ENCODE results near the gene THSD4. TPM values are rescaled to one million over a fixed set of nuclear protein-coding genes. Genes with fewer than 3 reads are reported as not detected.

THSD4 gene
- total and polyA plus RNA-seq, 2 of the 8 experiments (the other 6 are each of a cell fraction or from before 2014, with no cell fraction given): 2.5 to 6.2 TPM

DNA sequence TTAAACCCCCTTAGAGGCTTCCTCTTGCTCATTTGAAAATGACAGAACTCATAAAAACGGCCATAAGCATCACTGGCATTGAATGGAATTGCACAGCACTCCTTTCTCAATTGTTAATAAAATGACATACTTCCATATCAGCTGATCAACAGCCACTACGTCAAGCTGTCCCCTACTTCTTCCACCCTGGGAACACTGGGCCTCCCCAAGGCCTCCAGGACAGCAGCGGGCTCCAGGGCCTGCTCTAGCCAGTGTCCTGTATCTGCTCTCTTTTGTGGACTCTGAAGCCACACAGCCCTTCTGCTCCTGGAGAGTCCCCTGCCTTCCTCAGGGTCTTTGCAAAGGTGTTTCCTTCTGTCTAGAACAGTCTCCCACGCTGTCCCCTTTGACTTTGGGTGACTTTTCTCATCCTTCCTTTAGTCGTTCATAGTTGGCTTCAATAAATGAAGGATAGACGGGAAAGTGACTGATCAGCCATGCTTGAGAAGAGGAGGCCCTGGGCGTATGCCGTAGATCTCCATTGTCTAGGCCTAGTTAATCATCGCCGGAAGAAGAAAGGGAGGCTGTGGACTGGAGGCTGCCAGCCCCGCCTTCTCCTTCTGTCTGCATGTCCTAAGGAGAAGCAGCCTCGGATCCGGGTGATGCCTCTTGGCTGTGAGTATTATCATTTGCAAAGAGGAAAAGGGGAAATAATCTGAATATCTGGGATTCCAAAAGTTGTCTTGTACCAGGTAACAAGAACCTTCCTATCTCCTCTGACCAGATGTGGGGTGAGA lies 4.7 kb upstream of the THSD4 start (continued):
- TF ChIP-seq EP300 (IDR thresholded peaks at IDR 0.05; ENCODE audit: borderline replicate concordance in 1 of 2, low read depth in 2 of 2, low read length in 2 of 2) (no peak), CBX5 (IDR thresholded peaks at IDR 0.05; ENCODE audit: low read depth, low read length) (no peak), KDM4A (IDR thresholded peaks at IDR 0.05; ENCODE audit: low read depth, low read length, severe bottlenecking) (no peak), HDAC6 (IDR thresholded peaks at IDR 0.05; ENCODE audit: low read depth, low read length) (no peak), POLR2AphosphoS5 (IDR thresholded peaks at IDR 0.05; ENCODE audit: low read depth, low read length) (no peak), TCF12 (IDR thresholded peaks at IDR 0.05; ENCODE audit: low read depth, low read length) (no peak)

Data from H1 (cell line).